IPS-18a (cell line): ENCODE results near the gene ACTRT2.

ENCODE experiments used
- H3K27ac ChIP-seq: one replicate; pipeline ENCODE4 v1.5.1; 2013; ENCODE audit warnings: low read length
- H3K27me3 ChIP-seq: one replicate; pipeline ENCODE4 v1.6.1; 2013; ENCODE audit warnings: mild to moderate bottlenecking, low read length; ENCODE audit not compliant: control insufficient read depth, insufficient read depth
- H3K36me3 ChIP-seq: one replicate; pipeline ENCODE4 v1.6.1; 2013; ENCODE audit warnings: low read depth, low read length; ENCODE audit not compliant: control insufficient read depth
- H3K4me1 ChIP-seq: one replicate; pipeline ENCODE4 v1.6.1; 2013; ENCODE audit warnings: low read depth, low read length; ENCODE audit not compliant: control insufficient read depth
- H3K4me3 ChIP-seq: one replicate; pipeline ENCODE4 v1.5.1; 2013; ENCODE audit warnings: low read length
- H3K9ac ChIP-seq: one replicate; pipeline ENCODE4 v1.6.1; 2013; ENCODE audit warnings: mild to moderate bottlenecking, low read length, moderate library complexity
- H3K9me3 ChIP-seq: one replicate; pipeline ENCODE4 v1.6.1; 2013; ENCODE audit warnings: low read depth, low read length; ENCODE audit not compliant: control insufficient read depth

The ACTRT2 gene

GRCh38 chr1:3033040-3033789 lies 11.9 kb downstream of the ACTRT2 start:
- Histone ChIP-seq H3K9ac (no peak overlapping the region), H3K27me3 (no peaks in the 10 kb centered on the region), H3K9me3 (no peaks in the 10 kb centered on the region), H3K4me3 (no peak overlapping the region), H3K4me1 (no peaks in the 10 kb centered on the region), H3K36me3 (no peaks in the 10 kb centered on the region), H3K27ac (no peak overlapping the region)

- H3K9ac ChIP-seq, result no peak overlapping the region
- no peaks in the 10 kb centered on the region for H3K4me1 ChIP-seq
Observed at GRCh38 chr1:3033790-3034090, 12.5 kb downstream of the ACTRT2 start.

GRCh38 chr1:3034162-3034561 lies 12.9 kb downstream of the ACTRT2 start:
- no peaks in the 10 kb centered on the region for H3K4me1 ChIP-seq
- no peak overlapping the region for H3K9ac ChIP-seq
- no peaks in the 10 kb centered on the region for H3K27me3 ChIP-seq
- H3K36me3 ChIP-seq, result no peaks in the 10 kb centered on the region
- no peak overlapping the region for H3K27ac ChIP-seq
- H3K4me3 ChIP-seq, result no peak overlapping the region
- no peaks in the 10 kb centered on the region for H3K9me3 ChIP-seq

More at GRCh38 chr1:3033790-3034090, 12.5 kb downstream of the ACTRT2 start:
- Histone ChIP-seq H3K27me3 (no peaks in the 10 kb centered on the region), H3K4me3 (no peak overlapping the region), H3K9me3 (no peaks in the 10 kb centered on the region), H3K36me3 (no peaks in the 10 kb centered on the region), H3K27ac (no peak overlapping the region)

- Histone ChIP-seq H3K36me3 (no peaks in the 10 kb centered on the region), H3K27me3 (no peaks in the 10 kb centered on the region), H3K27ac (no peak overlapping the region), H3K4me3 (no peak overlapping the region), H3K9ac (no peak overlapping the region), H3K9me3 (no peaks in the 10 kb centered on the region), H3K4me1 (no peaks in the 10 kb centered on the region)
Observed at GRCh38 chr1:3034728-3035562, 13.7 kb downstream of the ACTRT2 start.

GRCh38 chr1:3035563-3036446 lies 14.5 kb downstream of the ACTRT2 start:
- H3K36me3 ChIP-seq, result no peaks in the 10 kb centered on the region
- no peak overlapping the region for H3K27ac ChIP-seq
- no peaks in the 10 kb centered on the region for H3K27me3 ChIP-seq
- H3K9me3 ChIP-seq, result no peaks in the 10 kb centered on the region
- H3K4me1 ChIP-seq, result no peaks in the 10 kb centered on the region
- no peak overlapping the region for H3K9ac ChIP-seq
- no peak overlapping the region for H3K4me3 ChIP-seq

GRCh38 chr1:3036447-3037280 lies 15.4 kb downstream of the ACTRT2 start:
- Histone ChIP-seq H3K9ac (no peak overlapping the region), H3K4me1 (no peaks in the 10 kb centered on the region), H3K4me3 (no peak overlapping the region), H3K27me3 (no peaks in the 10 kb centered on the region), H3K9me3 (no peaks in the 10 kb centered on the region), H3K36me3 (no peaks in the 10 kb centered on the region), H3K27ac (no peak overlapping the region)

- H3K27me3 ChIP-seq, result no peaks in the 10 kb centered on the region
- H3K9me3 ChIP-seq, result no peaks in the 10 kb centered on the region
- H3K4me1 ChIP-seq, result no peaks in the 10 kb centered on the region
- no peak overlapping the region for H3K9ac ChIP-seq
- no peak overlapping the region for H3K4me3 ChIP-seq
- no peaks in the 10 kb centered on the region for H3K36me3 ChIP-seq
- no peak overlapping the region for H3K27ac ChIP-seq
Observed at GRCh38 chr1:3037281-3038040, 16.2 kb downstream of the ACTRT2 start.

GRCh38 chr1:3038113-3038551 lies 16.9 kb downstream of the ACTRT2 start:
- H3K4me1 ChIP-seq, result no peaks in the 10 kb centered on the region
- no peaks in the 10 kb centered on the region for H3K36me3 ChIP-seq
- H3K4me3 ChIP-seq, result no peak overlapping the region
- H3K27me3 ChIP-seq, result no peaks in the 10 kb centered on the region
- H3K27ac ChIP-seq, result no peak overlapping the region
- no peaks in the 10 kb centered on the region for H3K9me3 ChIP-seq
- H3K9ac ChIP-seq, result no peak overlapping the region

- Histone ChIP-seq H3K36me3 (no peaks in the 10 kb centered on the region), H3K4me1 (no peaks in the 10 kb centered on the region), H3K27ac (no peak overlapping the region), H3K4me3 (no peak overlapping the region), H3K27me3 (no peaks in the 10 kb centered on the region), H3K9ac (no peak overlapping the region), H3K9me3 (no peaks in the 10 kb centered on the region)
Observed at GRCh38 chr1:3038571-3039181, 17.4 kb downstream of the ACTRT2 start.

GRCh38 chr1:3040004-3040403 lies 18.7 kb downstream of the ACTRT2 start:
- H3K9ac ChIP-seq, result no peak overlapping the region
- H3K27me3 ChIP-seq, result no peaks in the 10 kb centered on the region
- no peaks in the 10 kb centered on the region for H3K9me3 ChIP-seq
- no peaks in the 10 kb centered on the region for H3K4me1 ChIP-seq
- no peak overlapping the region for H3K4me3 ChIP-seq
- no peaks in the 10 kb centered on the region for H3K36me3 ChIP-seq
- no peak overlapping the region for H3K27ac ChIP-seq
